HepG2 (cell line): Measurements from ENCODE around the gene ZNF189. TPM values are rescaled to one million over a fixed set of nuclear protein-coding genes. Genes with fewer than 3 reads are reported as not detected.
A peak's percentile ranks its signal among the peaks of the same experiment; 100 is the strongest.

Experiments used
- BCL6 ChIP-seq: IDR thresholded peaks from 2 replicates; pipeline ENCODE4 v1.6.1; 2016; ENCODE audit warnings: missing genetic modification reagents, missing compliant biosample characterization
- CBX2 ChIP-seq, 2 experiments: fragments of 200-600 bp in 1 of 2; sonication (generic); formaldehyde crosslinking in 1 of 2; IDR thresholded peaks; 2 replicates each; pipeline versions ENCODE4 v1.7.0 to v1.8.1; 2018 to 2022; ENCODE audit warnings: low read depth in 2 of 2, low read length in 1 of 2, mild to moderate bottlenecking in 1 of 2, missing genetic modification reagents in 1 of 2
- DR1 ChIP-seq: sonication (generic); formaldehyde crosslinking; IDR thresholded peaks from 2 replicates; pipeline ENCODE4 v1.8.0; 2021; ENCODE audit warnings: mild to moderate bottlenecking, missing genetic modification reagents, inconsistent platforms
- ELF4 ChIP-seq: sonication (generic); formaldehyde crosslinking; IDR thresholded peaks from 2 replicates; pipeline ENCODE4 v1.5.0; 2020; ENCODE audit warnings: missing genetic modification reagents, mild to moderate bottlenecking, moderate library complexity, borderline replicate concordance
- ETV6 ChIP-seq: sonication (generic); formaldehyde crosslinking; conservative IDR thresholded peaks from 2 replicates; pipeline ENCODE4 v1.4.0; 2020; ENCODE audit warnings: missing genetic modification reagents
- FLYWCH1 ChIP-seq: sonication (generic); formaldehyde crosslinking; IDR thresholded peaks from 2 replicates; pipeline ENCODE4 v1.8.1; 2023; ENCODE audit warnings: mild to moderate bottlenecking, missing genetic modification reagents
- HES4 ChIP-seq: sonication (generic); formaldehyde crosslinking; IDR thresholded peaks from 2 replicates; pipeline ENCODE4 v1.9.0; 2021; ENCODE audit warnings: mild to moderate bottlenecking, missing genetic modification reagents, borderline replicate concordance
- KDM6A ChIP-seq: IDR thresholded peaks from 2 replicates; pipeline ENCODE4 v1.6.1; 2016; ENCODE audit warnings: low read depth
- MLXIP ChIP-seq: sonication (generic); formaldehyde crosslinking; IDR thresholded peaks from 2 replicates; pipeline ENCODE4 v1.9.0; 2021; ENCODE audit warnings: missing genetic modification reagents, borderline replicate concordance
- MTF2 ChIP-seq: sonication (generic); formaldehyde crosslinking; IDR thresholded peaks from 2 replicates; pipeline ENCODE4 v1.5.0; 2020; ENCODE audit warnings: missing genetic modification reagents, borderline replicate concordance
- NCOA5 ChIP-seq: sonication (generic); formaldehyde crosslinking; IDR thresholded peaks from 2 replicates; pipeline ENCODE4 v1.4.0; 2020; ENCODE audit warnings: missing genetic modification reagents
- RARA ChIP-seq: IDR thresholded peaks from 2 replicates; pipeline ENCODE4 v1.6.1; 2016; ENCODE audit warnings: missing genetic modification reagents, missing compliant biosample characterization
- SMAD9 ChIP-seq: sonication (generic); formaldehyde crosslinking; IDR thresholded peaks from 2 replicates; pipeline ENCODE4 v1.5.1; 2020; ENCODE audit warnings: mild to moderate bottlenecking, missing genetic modification reagents
- SRSF1 ChIP-seq: fragments of 200-400 bp; formaldehyde crosslinking; optimal IDR thresholded peaks from 2 replicates; pipeline ENCODE3; 2017; ENCODE audit warnings: mild to moderate bottlenecking, low read depth, low read length, moderate library complexity
- TCF7 ChIP-seq: sonication (generic); IDR thresholded peaks from 2 replicates; pipeline ENCODE4 v1.6.1; 2016; ENCODE audit warnings: antibody characterized with exemption, low read depth
- ZNF468 ChIP-seq: sonication (generic); formaldehyde crosslinking; IDR thresholded peaks from 2 replicates; pipeline ENCODE4 v1.8.0; 2022; ENCODE audit warnings: mild to moderate bottlenecking, moderate library complexity, missing genetic modification reagents
- ZNF7 ChIP-seq: IDR thresholded peaks from 2 replicates; pipeline ENCODE4 v1.6.1; 2016; ENCODE audit warnings: missing biosample characterization, missing genetic modification reagents
- ZSCAN21 ChIP-seq: sonication (generic); formaldehyde crosslinking; IDR thresholded peaks from 2 replicates; pipeline ENCODE4 v1.8.0; 2022; ENCODE audit warnings: mild to moderate bottlenecking, missing genetic modification reagents, moderate library complexity, borderline replicate concordance
- polyA plus RNA-seq, 8 experiments: library from polyadenylated mRNA; depleted of rRNA in 3 of 8; stranded (reverse) in 7 of 8; unstranded in 1 of 8; fragments of >200 nt; fragmentation: Illumina TruSeq in 4 of 8; extraction: Trizol in 4 of 8; gene quantifications; 2 replicates each; pipeline versions ENCODE4 v1.2.1 to v1.2.3, GENCODE V29; 2011 to 2016; ENCODE audit warnings: low read depth in 4 of 8, missing spikeins in 1 of 8, mixed read lengths in 1 of 8; ENCODE audit not compliant: insufficient read depth in 1 of 8
- total RNA-seq, 5 experiments: library from RNA; depleted of rRNA; stranded (reverse); fragments of >200 nt; fragmentation: Illumina TruSeq; extraction: Trizol; gene quantifications; 2 replicates each; pipeline ENCODE4 v1.2.3, GENCODE V29; 2016; ENCODE audit warnings: low read depth in 1 of 5
- TF ChIP-seq, protein P1 (sequence below): sonication (generic); formaldehyde crosslinking; IDR thresholded peaks from 2 replicates; pipeline ENCODE4 v1.4.0; 2020; ENCODE audit warnings: missing genetic modification reagents
- TF ChIP-seq, protein P2 (sequence below): IDR thresholded peaks from 2 replicates; pipeline ENCODE4 v1.6.1; 2016
- TF ChIP-seq, protein P3 (sequence below): sonication (generic); formaldehyde crosslinking; IDR thresholded peaks from 2 replicates; pipeline ENCODE4 v1.4.0; 2020; ENCODE audit warnings: low read depth, missing genetic modification reagents

The ZNF189 gene
- total and polyA plus RNA-seq, 2 of the 13 experiments (the other 11 are each of a cell fraction or from before 2014, with no cell fraction given): 8.4 to 50.0 TPM

DNA sequence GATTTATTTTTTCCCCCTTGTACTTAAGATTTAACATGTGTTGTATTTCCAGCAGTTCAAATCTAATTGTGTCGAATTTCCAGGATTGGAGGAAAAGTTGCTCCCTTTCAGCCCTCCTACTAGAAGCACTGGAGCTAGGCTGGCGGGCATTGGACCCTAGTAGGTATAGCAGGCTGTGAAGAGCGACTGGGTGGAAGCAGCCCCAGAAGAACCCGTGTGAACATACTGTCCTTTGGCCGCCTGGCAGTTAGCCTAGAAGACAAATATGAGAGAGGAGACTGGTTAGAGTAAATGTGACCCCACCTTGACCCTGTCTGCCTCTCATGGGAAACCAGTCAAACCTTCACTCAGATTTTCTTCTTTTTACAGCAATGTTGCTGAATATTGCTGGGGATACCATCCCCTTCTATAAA is 23.0 kb downstream of the ZNF189 start (continued):
- TF ChIP-seq MLXIP: no peak
- TF ChIP-seq ZNF7 (CRISPR knock-in tag): no peak
- TF ChIP-seq, protein P1, sequence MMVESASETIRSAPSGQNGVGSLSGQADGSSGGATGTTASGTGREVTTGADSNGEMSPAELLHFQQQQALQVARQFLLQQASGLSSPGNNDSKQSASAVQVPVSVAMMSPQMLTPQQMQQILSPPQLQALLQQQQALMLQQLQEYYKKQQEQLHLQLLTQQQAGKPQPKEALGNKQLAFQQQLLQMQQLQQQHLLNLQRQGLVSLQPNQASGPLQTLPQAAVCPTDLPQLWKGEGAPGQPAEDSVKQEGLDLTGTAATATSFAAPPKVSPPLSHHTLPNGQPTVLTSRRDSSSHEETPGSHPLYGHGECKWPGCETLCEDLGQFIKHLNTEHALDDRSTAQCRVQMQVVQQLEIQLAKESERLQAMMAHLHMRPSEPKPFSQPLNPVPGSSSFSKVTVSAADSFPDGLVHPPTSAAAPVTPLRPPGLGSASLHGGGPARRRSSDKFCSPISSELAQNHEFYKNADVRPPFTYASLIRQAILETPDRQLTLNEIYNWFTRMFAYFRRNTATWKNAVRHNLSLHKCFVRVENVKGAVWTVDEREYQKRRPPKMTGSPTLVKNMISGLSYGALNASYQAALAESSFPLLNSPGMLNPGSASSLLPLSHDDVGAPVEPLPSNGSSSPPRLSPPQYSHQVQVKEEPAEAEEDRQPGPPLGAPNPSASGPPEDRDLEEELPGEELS: peak; percentile 81
- TF ChIP-seq, protein P2, sequence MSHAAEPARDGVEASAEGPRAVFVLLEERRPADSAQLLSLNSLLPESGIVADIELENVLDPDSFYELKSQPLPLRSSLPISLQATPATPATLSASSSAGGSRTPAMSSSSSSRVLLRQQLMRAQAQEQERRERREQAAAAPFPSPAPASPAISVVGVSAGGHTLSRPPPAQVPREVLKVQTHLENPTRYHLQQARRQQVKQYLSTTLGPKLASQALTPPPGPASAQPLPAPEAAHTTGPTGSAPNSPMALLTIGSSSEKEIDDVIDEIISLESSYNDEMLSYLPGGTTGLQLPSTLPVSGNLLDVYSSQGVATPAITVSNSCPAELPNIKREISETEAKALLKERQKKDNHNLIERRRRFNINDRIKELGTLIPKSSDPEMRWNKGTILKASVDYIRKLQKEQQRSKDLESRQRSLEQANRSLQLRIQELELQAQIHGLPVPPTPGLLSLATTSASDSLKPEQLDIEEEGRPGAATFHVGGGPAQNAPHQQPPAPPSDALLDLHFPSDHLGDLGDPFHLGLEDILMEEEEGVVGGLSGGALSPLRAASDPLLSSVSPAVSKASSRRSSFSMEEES (CRISPR knock-in tag): 0 out of 2 replicates have a peak, but pooled peaks have one; percentile 39
- TF ChIP-seq RARA (CRISPR knock-in tag): peak; percentile 100
- peak; percentile 95 for TF ChIP-seq BCL6 (CRISPR knock-in tag)
- TF ChIP-seq MTF2 (CRISPR knock-in tag): no peak
- peak; percentile 48; the same call in 1 of the 2 replicates for TF ChIP-seq KDM6A (CRISPR knock-in tag)
- no peak for TF ChIP-seq ETV6 (CRISPR knock-in tag)
- no peak for TF ChIP-seq CBX2 (IDR thresholded peaks at IDR 0.05; ENCODE audit: low read depth, low read length)
- no peak for TF ChIP-seq CBX2 (CRISPR knock-in tag; IDR thresholded peaks at IDR 0.05; ENCODE audit: low read depth)
- TF ChIP-seq DR1 (CRISPR knock-in tag): no peak
- no peak for TF ChIP-seq SRSF1
- no peak for TF ChIP-seq ZNF468 (CRISPR knock-in tag)
- no peak for TF ChIP-seq FLYWCH1 (CRISPR knock-in tag)
- TF ChIP-seq NCOA5 (CRISPR knock-in tag): no peak
- no peak for TF ChIP-seq HES4 (CRISPR knock-in tag)
- no peak for TF ChIP-seq ZSCAN21 (CRISPR knock-in tag)
- TF ChIP-seq TCF7: 0 out of 2 replicates have a peak, but pooled peaks have one; percentile 48
- no peak for TF ChIP-seq SMAD9 (CRISPR knock-in tag)
- no peak for TF ChIP-seq ELF4 (CRISPR knock-in tag)
- TF ChIP-seq, protein P3, sequence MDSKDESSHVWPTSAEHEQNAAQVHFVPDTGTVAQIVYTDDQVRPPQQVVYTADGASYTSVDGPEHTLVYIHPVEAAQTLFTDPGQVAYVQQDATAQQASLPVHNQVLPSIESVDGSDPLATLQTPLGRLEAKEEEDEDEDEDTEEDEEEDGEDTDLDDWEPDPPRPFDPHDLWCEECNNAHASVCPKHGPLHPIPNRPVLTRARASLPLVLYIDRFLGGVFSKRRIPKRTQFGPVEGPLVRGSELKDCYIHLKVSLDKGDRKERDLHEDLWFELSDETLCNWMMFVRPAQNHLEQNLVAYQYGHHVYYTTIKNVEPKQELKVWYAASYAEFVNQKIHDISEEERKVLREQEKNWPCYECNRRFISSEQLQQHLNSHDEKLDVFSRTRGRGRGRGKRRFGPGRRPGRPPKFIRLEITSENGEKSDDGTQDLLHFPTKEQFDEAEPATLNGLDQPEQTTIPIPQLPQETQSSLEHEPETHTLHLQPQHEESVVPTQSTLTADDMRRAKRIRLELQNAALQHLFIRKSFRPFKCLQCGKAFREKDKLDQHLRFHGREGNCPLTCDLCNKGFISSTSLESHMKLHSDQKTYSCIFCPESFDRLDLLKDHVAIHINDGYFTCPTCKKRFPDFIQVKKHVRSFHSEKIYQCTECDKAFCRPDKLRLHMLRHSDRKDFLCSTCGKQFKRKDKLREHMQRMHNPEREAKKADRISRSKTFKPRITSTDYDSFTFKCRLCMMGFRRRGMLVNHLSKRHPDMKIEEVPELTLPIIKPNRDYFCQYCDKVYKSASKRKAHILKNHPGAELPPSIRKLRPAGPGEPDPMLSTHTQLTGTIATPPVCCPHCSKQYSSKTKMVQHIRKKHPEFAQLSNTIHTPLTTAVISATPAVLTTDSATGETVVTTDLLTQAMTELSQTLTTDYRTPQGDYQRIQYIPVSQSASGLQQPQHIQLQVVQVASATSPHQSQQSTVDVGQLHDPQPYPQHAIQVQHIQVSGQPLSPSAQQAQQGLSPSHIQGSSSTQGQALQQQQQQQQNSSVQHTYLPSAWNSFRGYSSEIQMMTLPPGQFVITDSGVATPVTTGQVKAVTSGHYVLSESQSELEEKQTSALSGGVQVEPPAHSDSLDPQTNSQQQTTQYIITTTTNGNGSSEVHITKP (CRISPR knock-in tag): no peak
